LNCAP (cell line): Measurements from ENCODE around the gene NWD2.

ENCODE experiments used
- CTCF ChIP-seq: fragments of 450-650 bp; IDR thresholded peaks from 2 replicates; pipeline ENCODE4 v1.5.1; 2017; ENCODE audit warnings: mild to moderate bottlenecking

NWD2 gene

GRCh38 chr4:37467223-37467622 lies 222.7 kb downstream of the NWD2 start:
- no peak for TF ChIP-seq CTCF

- no peak for TF ChIP-seq CTCF
Measured at GRCh38 chr4:37467824-37468223, 223.3 kb downstream of the NWD2 start.

GRCh38 chr4:37469286-37469685 lies 224.7 kb downstream of the NWD2 start:
- no peak for TF ChIP-seq CTCF

- no peak for TF ChIP-seq CTCF
Measured at GRCh38 chr4:37470245-37470644, 225.7 kb downstream of the NWD2 start.

GRCh38 chr4:37471093-37471492 lies 226.6 kb downstream of the NWD2 start:
- no peak for TF ChIP-seq CTCF

- no peak for TF ChIP-seq CTCF
Measured at GRCh38 chr4:37471971-37472370, 227.4 kb downstream of the NWD2 start.

GRCh38 chr4:37473807-37474206 lies 229.3 kb downstream of the NWD2 start:
- no peak for TF ChIP-seq CTCF

GRCh38 chr4:37475087-37475486 lies 230.5 kb downstream of the NWD2 start:
- no peak for TF ChIP-seq CTCF
